ENCODE results near the gene PTPRN.

DNA sequence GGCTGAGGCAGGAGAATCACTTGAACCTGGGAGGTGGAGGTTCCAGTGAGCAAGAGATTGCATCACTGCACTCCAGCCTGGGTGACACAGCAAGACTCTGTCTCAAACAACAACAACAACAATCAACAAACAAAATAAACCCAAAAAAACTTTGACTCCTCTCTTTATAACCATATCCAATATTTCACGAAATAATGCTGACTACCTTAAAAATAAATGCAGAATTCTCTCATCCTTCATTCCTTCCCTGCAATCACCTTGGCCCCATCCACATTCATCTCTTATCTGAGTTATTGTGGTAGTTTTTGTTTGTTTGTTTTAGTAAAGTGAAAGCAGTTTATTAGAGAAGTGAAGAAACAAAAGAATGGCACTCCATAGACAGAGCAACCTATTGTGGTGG lies 3.2 kb downstream of the PTPRN start:
- TF ChIP-seq, protein P1, sequence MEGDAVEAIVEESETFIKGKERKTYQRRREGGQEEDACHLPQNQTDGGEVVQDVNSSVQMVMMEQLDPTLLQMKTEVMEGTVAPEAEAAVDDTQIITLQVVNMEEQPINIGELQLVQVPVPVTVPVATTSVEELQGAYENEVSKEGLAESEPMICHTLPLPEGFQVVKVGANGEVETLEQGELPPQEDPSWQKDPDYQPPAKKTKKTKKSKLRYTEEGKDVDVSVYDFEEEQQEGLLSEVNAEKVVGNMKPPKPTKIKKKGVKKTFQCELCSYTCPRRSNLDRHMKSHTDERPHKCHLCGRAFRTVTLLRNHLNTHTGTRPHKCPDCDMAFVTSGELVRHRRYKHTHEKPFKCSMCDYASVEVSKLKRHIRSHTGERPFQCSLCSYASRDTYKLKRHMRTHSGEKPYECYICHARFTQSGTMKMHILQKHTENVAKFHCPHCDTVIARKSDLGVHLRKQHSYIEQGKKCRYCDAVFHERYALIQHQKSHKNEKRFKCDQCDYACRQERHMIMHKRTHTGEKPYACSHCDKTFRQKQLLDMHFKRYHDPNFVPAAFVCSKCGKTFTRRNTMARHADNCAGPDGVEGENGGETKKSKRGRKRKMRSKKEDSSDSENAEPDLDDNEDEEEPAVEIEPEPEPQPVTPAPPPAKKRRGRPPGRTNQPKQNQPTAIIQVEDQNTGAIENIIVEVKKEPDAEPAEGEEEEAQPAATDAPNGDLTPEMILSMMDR (IDR thresholded peaks at IDR 0.05), result no peak
- no peak for TF ChIP-seq ZFX (IDR thresholded peaks at IDR 0.05; ENCODE audit: borderline replicate concordance)
